Activated T-helper 1 cell treated with anti-CD3 and anti-CD28 coated beads, Interleukin-2, amount 50 U/mL, for 16 hours (primary cell): ENCODE data around the gene CCNL1.

Experiments
- DNase-seq, 2 donors: peaks; one replicate each; pipeline ENCODE4 v3.0.0-alpha.2; 2020; ENCODE audit warnings: low read depth in 1 of 2, low spot score in 1 of 2

Gene CCNL1

DNA sequence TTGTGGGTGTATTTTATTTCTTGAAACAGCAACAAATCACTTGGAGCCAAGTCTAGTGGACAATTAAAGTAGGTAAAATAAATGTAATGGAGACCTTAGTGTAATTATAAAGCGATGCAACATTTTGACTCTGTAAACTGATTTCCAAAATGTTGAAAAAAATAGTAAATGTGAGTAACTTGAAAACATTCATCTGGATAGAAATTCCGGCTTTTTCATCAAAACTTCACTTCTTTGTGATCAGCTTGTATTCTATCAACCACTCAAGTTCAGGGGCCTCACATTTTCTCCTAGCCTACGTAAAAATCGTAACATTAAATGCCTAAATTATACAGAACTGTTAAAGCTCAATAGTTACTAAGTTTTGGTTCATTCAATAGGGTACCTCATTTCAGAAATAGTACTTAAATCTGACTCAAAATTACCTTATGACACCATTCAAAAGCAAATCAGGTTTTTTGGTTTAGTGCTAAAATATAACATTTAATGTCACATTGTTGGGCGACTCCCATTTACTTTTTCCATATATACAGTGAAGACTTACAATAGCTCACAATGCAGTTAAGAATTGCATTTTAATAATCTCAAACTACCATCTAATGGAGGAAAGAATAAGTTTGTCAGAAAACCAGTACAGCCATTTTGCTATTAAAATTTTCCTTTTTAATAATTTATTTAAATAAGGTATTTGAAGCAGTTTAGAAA lies 12.7 kb downstream of the CCNL1 start:
- no peak for DNase-seq

DNA sequence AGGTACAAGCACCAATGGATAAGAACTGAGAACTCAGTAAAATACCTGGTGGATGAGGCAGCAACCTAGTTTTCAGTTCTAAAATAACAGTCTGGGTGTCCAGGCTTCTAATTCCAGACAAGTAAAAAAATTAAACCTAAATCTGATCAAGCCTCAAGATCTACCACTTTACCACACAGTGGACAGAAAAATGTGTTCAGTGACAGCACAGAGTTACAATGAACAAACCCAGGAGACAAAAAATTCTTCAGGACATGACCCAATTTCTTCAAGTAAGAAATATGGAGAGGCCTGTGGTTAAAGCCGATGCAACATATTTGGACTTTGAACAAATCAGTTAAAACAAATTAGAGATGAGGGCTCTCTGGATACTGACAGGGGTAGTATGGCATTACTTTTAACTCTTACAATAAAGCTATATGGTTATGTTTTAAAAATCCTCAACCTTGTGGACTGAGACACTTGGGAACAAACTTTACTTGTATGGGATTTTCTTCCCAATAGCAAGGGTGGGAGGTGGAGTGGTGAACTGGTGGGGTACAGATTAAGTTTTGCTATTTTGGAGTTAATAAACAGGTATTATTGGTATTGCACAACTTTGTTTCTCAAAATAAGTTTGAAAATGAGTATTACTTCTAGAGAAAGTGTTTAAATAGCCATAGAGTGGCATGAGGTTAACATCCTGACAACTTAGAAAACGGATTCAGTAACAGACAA lies 14.2 kb downstream of the CCNL1 start:
- DNase-seq = no peak

DNA sequence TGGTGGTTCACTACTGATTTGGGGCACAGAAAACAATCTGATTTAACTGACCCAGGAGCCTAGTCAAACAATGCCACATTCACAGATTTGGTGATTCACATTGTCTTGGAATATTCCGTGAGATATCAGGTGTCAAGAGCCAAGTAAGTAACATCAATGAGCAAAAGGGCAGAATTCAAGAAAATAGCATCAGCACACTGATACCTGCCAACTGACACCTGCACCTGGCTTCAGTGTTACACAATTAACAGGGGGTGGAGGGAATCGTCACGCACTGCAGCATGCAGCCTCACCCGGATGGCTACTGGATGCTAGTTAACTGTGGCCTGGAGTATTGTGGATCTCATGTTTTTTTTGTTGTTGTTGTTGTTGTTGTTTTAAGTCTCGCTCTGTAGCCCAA lies 17.6 kb downstream of the CCNL1 start:
- no peak for DNase-seq

DNA sequence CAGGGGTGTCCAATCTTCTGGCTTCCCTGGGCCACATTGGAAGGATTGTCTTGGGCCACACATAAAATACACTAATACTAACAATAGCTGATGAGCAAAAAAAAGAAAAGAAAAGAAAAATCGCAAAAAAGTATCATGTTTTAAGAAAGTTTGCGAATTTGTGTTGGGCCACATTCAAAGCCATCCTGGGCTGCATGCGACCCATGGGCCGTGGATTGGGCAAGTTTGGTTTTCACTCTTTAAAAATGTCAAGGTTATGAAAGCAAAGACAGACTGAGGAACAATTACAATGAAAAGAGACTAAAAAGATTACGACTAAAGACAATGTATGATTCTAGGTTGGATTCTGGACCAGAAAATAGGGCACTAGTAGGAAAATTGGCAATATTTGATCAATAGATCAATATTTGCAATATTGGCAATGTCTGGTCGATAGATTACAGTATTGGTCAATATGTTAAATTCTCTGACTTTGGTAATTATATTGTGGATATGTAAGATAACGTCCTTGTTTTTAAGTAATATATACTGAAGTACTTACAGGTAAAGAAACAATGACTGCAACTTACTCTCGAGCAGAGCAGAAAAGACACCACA lies 19.9 kb downstream of the CCNL1 start:
- no peak for DNase-seq

DNA sequence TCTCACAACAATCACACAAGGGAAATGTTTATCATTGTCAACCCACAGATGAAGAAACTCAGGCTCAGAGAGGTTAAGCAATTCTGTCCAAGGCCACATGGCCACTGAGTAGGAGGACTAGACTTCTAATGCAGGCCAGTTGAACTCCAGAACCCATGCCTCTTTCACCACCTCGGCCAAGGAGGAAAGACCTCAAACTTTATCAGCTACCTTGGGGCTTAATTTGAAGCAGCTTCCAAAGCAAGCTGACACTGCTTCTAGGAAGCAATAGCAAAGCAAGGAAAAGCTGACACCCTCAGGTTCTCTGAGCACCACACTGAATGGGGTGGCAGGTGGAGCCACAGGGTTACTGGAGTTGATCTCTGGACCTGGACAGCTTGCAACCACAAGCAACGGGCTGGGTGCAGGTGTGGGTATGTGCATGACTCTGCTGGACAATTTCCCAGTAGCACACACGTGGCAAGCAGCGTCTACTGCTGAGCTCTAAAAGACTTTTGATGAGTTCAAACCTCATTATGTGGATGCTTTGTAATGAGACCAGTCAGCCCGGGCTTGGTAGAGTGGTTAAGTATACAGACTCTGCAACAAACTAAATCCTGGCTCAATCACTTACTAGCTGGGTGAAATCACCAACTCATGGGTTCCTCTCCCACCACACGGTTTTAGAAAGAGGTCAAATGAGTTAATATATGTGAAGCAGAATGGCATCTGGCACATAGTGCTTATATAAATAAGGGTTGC lies 23.1 kb downstream of the CCNL1 start:
- DNase-seq = no peak

DNA sequence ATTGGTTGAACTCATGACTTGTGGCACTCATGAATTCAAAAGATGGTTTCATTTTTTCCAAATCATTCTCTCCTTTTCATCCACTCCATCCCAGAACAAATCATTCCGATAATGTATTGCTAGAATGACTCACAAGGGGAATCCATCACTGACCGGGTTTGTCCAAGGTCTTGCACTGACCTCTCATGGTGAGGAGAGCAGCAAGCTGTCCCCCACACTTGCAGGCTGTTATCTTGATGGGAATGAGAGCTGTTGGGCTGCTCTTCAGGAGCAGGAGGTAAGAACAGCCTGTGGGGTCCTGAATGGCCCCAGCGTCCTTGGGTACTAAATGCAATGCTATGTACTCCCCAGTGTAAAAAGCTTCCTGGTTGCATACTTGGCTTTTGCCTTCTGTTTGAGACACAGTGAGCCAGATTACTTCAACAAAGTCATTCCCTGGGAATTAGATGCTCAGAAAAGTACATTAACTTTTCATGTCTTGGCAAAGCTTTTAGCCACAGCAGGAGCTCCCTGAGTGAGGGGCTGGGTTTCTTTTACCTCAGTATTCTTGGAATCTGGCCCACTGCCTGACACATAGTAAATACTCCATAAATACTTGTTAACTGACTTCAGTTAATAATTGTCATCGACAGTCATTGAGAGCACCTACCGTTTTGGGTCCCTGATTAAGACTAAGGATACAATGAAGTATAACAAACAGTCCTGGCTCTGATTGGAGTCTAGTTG lies 24.1 kb downstream of the CCNL1 start:
- DNase-seq = no peak

DNA sequence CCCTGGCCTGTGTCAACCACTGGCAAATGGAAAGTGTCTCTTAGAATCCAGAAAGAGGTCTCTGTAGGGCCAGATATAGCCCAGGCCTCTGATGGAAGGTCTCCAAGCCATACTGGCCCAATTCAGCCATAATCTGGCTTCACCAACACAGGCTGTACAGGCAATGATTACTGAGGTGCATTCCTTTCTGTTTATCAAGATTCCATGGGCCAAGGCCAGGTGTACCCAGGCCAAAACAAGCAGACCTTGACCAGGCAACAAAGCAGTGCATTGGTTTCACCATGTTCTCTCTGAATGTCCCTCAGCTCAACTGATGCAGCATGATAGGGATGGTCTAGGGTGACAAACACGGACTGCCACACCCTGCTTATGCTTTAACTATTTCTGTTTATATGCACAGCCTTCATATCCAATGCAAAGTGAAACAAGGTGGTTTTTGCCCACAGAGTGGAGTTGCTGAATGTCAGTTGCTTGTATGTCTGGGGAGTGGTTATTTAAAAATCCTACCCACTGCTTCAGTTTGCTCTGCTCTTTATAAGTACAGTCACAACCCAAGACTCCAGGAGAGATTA lies 25.2 kb downstream of the CCNL1 start:
- no peak for DNase-seq

DNA sequence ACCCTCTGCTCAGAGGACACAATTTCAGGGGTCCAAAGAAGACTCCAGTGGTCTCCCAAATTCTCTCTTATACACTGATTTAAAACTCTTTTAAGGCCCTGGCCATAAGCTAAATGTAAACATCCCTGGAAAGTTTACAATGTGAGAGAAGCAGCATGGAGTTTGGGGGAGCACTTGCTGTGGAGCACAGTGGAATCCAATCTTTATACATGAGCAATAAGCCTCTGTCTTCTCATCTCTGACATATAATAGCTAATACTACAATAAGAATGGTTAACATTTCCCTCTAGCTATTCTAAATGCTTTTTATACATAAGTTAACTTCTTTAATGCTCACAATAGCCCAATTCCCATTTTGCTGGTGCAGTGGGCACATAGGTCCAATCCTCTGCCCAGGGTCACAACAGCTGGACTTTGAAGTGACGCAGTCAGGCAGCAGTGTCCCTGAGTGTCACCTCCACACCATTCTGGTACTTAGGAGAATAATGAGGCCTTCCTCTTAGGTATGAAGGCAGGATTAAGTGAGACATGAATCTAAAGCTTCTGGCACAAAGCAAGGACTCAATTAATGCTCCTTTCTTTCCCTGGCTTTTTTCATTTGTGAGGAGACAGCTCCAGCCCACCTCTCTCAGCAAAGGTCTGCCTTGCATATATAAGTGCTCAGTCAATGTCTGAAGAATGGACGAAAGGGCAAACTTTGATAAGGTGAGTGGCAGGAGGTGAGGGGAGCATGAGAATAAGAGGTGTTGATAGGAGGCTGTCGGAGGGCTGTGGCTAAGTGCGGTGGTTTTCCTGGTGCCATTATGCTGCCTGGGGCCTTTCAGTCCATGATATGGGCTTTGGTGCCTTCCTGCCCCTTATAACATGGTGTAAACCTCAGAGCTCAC lies 26.3 kb downstream of the CCNL1 start:
- DNase-seq = no peak

DNA sequence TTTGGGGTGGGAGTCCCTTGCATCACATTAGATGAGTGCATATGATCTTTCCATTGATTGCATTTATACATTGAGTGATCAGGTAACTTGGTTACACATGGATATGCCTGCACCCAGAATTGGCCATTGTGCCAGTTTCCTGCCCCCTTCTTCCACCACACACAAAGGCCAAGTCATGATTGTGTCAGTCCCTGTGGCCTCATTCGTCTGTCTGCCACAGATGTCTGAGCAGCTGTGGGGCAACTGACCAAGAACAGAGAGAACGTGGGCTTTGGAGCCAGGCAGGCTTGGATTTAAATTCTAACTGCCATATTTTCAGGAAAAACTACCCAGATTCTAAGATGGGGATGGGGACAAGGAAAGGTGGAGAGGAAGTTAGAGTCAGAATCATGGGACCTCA lies 27.0 kb downstream of the CCNL1 start:
- no peak for DNase-seq

DNA sequence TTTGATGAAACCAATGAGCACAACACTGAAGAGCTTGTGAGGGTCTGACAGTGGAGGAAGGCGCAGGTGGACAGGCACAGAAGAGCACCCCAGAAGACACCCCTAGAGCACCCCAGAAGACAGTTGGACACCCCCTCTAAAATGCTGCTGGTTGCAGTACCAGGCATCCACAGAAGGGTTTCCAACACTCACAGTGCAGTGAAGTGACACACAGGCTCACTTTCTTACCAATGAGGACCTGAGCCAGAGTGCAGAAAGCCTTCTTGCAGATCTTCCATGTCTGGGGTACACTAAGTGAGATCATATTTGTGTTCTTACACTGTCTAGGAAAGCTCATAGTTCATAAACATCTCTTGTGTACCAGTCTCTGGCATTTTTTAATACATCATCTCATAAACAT lies 27.6 kb downstream of the CCNL1 start:
- DNase-seq = no peak

DNA sequence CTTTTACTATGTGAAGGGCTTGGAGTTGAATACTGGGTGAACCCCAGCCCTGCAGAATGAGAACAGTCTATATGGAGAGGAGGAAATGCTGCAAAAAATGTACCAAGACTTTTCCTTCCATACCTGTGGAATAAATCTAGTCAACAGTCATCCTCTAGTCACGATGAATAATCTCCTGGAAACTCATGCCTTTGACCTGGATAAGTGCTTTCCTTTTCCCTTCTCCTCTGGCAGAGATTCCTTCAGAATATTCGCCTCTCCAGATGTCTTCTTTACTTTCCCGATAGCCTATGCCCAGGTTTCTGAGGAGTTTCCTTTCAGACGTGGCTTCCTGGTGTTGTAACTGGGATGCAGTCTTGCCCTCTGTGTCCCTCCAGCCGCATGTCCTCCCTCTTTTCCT lies 28.1 kb downstream of the CCNL1 start:
- DNase-seq = no peak

DNA sequence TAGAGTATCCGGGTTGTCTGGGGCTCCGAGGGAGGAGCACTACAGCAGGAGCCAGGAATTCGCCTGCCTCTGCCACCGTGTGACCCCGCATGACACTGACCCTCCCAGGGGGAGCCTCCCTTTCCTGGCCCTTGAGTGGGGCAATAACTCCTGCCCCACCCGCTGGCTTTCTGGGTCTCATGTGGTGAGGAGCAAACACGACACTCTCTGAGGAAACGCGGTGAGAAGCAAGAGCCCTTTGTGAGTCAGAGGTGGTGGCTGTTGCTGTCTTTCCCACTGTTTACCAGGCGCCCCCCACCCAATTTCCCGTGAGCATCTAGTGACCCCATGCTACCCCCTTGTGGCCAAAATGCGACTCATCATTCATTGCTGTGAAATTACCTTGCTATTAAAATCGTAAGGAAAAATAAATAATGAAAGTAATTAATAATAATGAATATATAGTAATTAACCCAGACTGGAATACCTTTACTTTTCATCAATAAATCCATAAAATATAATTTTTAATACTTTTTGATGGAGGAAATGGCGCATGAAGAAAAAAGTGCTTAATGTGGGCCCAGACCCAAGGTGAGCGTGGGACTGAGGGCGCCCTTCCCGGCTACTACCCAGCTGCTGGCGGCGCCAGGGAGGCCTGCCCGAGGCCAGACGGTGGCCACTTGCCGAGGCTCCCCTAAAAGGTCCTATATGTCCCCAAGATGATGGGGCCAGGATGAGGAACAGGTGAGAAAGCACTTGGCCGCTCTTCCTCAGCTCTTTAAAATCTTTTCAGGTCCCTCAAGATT lies 29.3 kb downstream of the CCNL1 start:
- peak; percentile 61 to 65 for DNase-seq

DNA sequence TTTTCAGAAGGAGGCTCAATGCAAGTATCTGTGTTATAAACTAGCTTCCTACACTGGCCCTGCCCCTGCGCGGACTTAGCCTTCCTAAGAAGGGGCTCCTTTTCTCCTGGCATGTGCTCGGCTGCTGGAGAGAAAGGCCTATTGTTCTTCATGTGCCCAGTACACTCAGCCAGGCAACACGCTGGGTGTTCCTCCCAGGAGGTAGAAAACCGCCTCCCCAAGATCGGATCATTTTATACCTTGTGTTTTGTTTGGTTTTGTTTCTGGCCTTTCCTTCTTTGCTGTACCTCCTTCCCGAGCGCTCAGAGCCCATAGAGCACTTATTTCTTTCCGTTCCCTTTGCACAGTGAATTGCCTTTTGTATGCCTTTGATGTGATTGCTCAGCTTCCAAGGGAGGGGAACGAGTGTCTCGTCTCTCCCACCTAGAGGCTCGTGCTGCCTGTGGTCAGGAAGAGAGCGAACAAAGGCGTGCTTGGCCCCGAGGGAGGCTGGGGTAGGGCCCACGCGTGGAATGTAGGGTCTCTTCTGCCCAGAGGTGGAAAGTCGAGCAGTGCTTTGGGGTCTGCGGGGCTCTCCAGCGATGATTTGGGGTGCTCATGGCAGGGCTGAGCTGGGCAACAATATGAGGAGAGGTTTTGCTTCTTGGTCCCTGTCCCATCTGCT lies 30.0 kb downstream of the CCNL1 start:
- no peak for DNase-seq

DNA sequence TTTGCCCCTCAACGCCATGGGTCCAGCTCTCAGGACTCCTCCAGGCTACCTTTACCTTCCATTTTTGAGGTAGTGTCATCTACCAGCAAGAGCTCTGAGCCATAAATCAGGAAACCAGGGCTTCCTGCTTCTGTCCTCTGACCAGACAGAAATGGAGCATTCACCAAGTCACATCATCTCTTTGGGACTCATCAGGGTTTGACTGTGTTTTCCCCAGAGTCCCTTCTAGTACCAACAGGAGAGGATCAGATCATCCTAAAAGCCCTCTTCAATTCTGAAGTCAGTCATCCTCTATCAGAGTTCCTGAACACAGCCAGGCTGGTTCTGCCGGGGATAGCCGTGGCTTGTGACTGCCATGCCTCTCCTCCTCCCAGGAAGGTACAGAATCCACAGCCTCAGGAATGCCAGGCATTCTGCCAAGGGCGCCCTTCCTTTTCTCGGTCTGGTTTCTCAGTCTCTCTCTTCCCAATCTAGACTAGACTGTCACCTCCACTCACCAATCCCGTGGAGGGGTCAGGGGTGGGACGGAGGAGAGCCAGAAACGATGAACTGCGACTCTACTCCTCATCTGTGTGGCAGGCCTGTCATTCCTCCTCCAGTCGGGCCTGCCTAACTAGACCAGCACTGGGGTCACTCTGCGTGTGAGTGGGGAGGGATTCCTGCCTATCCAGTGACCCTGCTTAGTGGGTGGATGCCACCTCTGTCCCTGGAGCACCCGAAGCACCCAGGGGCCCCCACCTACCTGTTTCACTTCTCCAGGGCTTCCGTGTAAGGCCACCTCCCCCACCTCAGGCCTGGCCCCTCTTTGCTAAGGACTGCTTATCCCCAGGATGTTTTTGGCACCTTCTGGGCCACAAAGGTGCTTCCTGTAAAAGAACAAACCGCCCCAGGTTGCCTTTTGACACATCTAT lies 30.9 kb downstream of the CCNL1 start:
- DNase-seq = no peak

DNA sequence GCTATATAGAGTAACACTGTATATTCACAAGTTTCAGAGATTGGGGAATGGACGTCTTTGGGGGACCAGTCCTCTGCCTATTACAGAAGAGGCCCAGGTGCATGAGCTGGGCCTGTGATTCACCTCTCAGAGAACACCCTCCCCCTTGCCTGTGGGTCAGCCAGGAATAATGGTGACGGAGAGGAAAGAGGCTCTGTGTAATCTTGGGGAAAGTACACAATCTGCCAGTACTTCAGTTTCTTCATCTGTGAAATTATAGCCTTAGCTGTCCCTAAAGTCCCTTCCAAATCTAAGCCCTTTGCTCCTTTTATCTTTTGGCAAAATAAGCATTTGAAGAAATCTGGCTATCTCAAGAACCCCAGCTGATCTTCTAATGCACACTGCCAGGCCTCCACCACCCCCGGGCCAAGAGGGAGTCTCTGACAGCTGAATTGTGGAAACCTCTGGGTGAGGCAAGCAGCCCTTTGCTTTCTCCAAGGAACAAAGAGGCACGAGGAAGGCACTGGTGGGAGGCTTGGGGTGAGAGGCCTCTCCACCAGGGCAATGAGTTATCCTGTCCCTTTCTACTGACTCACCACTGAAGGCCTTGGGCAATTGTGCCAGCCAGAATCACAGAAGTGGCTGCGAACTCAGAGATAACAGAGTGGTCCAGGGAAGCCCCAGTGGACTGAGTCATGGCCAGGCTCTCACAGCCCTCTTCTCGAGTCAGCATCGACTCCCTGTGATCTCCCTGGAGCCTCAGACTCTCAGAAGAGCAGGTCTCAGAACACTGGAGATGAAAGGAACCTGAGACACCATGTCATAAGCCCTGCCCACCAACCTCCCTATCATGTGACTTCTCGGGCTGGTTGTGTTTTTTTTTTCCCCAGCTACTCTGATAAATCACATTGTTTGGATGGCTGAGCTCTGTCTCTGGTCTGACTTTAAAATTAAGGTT lies 31.8 kb downstream of the CCNL1 start:
- DNase-seq = peak in 1 of 2 donors; percentile 47

DNA sequence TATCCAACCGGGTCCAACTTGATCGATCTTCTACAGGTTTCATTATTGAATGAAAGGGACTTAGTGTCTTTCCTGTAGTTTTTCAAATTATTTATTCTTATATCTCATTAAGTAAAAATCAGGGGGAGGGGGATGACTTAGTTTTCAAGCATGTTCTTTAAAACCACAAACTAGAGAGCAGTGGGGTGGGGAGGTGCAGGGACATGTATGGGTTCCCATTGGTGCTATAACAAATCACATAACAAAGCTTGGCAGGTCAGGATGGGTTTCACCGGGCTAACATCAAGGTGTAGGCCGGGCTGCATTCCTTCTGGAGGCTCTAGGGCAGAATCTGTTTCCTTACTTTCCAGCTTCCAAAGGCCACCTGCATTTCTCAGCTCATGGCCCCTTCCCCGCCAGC lies 32.7 kb downstream of the CCNL1 start:
- DNase-seq = no peak
